B cell (primary cell): ENCODE results near the gene KLHL11. TPM values are rescaled to one million over a fixed set of nuclear protein-coding genes. Genes with fewer than 3 reads are reported as not detected.
A peak's percentile ranks its signal among the peaks of the same experiment; 100 is the strongest.

Source experiments
- ATAC-seq: fragments of 200-7000 bp; cut with Tn5 transposase; one replicate; pipeline ENCODE4 v1.10.0; 2021; ENCODE audit warnings: low read depth, mild to moderate bottlenecking, moderate number of reproducible peaks, moderate library complexity
- CTCF ChIA-PET: fragments of 350-600 bp; sonication (Branson Sonifier 250); formaldehyde crosslinking; loops from one replicate; lab custom pipeline; 2021; ENCODE audit warnings: antibody characterized with exemption, inconsistent platforms; lab: Charles Lee
- POLR2A ChIA-PET: fragments of 350-600 bp; sonication (Branson Sonifier 250); formaldehyde crosslinking; loops from one replicate; lab custom pipeline; 2021; ENCODE audit warnings: antibody characterized with exemption; lab: Charles Lee
- DNase-seq: peaks from one replicate; pipeline ENCODE4 v3.0.0; 2013
- H2AFZ ChIP-seq: 2 replicates; pipeline ENCODE4 v1.6.1; 2012; ENCODE audit warnings: mild to moderate bottlenecking, low read depth, low read length; ENCODE audit not compliant: insufficient read depth, poor library complexity, severe bottlenecking
- H3K27ac ChIP-seq, 2 donors: 1 replicate in 1 of 2; 2 replicates in 1 of 2; pipeline ENCODE4 v1.5.1; 2012 to 2013; ENCODE audit warnings: low read length in 2 of 2, mild to moderate bottlenecking in 2 of 2, moderate library complexity in 1 of 2
- H3K27me3 ChIP-seq, 4 experiments: fragments of 200-600 bp in 1 of 4; sonication (generic) in 1 of 4; replicated peaks in 1 of 4; 1 replicate in 2 of 4; 2 replicates in 2 of 4; pipeline versions ENCODE4 v1.6.1 to v1.7.0; 2013 to 2016; ENCODE audit warnings: low read length in 3 of 4, mild to moderate bottlenecking in 2 of 4, mixed read lengths in 1 of 4, moderate library complexity in 1 of 4; ENCODE audit not compliant: insufficient read depth in 4 of 4, control insufficient read depth in 3 of 4; ENCODE audit errors: control extremely low read depth in 1 of 4
- H3K36me3 ChIP-seq, 2 experiments: replicated peaks in 1 of 2; 1 replicate in 1 of 2; 2 replicates in 1 of 2; pipeline versions ENCODE4 v1.6.1 to v1.7.1; 2013; ENCODE audit warnings: low read length in 1 of 2; ENCODE audit not compliant: insufficient read depth in 2 of 2, control insufficient read depth in 1 of 2; ENCODE audit errors: control extremely low read depth in 1 of 2, extremely low read depth in 1 of 2
- H3K4me1 ChIP-seq, 2 donors: fragments of 200-600 bp in 1 of 2; sonication (generic) in 1 of 2; 1 replicate in 1 of 2; 2 replicates in 1 of 2; pipeline versions ENCODE4 v1.5.1 to v1.6.1; 2013 to 2017; ENCODE audit warnings: low read length in 2 of 2; ENCODE audit not compliant: control insufficient read depth in 2 of 2, insufficient read depth in 2 of 2
- H3K4me2 ChIP-seq: replicated peaks from 2 replicates; pipeline ENCODE3; 2012; ENCODE audit warnings: mild to moderate bottlenecking, low read depth, low read length; ENCODE audit not compliant: poor library complexity, severe bottlenecking
- H3K4me3 ChIP-seq, 5 experiments: fragments of 200-600 bp in 1 of 5; sonication (generic) in 1 of 5; 1 replicate in 3 of 5; 2 replicates in 2 of 5; pipeline versions ENCODE4 v1.5.1 to v1.7.0; 2011 to 2016; ENCODE audit warnings: low read length in 4 of 5, mild to moderate bottlenecking in 4 of 5, low read depth in 2 of 5, control low read depth in 1 of 5, moderate library complexity in 1 of 5; ENCODE audit not compliant: insufficient read depth in 1 of 5; ENCODE audit errors: control extremely low read depth in 1 of 5, extremely low read depth in 1 of 5
- H3K79me2 ChIP-seq: fragments of 200-600 bp; sonication (generic); one replicate; pipeline ENCODE4 v1.6.0; 2016; ENCODE audit warnings: low read length; ENCODE audit not compliant: control insufficient read depth, insufficient read depth
- H3K9ac ChIP-seq: fragments of 200-600 bp; sonication (generic); 2 replicates; pipeline ENCODE4 v1.6.1; 2017; ENCODE audit warnings: mild to moderate bottlenecking, low read length, moderate library complexity
- H3K9me3 ChIP-seq, 3 donors: one replicate each; pipeline versions ENCODE4 v1.6.1 to v1.7.1; 2013; ENCODE audit warnings: low read length in 2 of 3; ENCODE audit not compliant: control insufficient read depth in 2 of 3, insufficient read depth in 1 of 3; ENCODE audit errors: control extremely low read depth in 1 of 3
- H4K20me1 ChIP-seq: 2 replicates; pipeline ENCODE4 v1.6.0; 2012; ENCODE audit warnings: mild to moderate bottlenecking, low read length; ENCODE audit not compliant: insufficient read depth, control insufficient read depth, poor library complexity, severe bottlenecking
- H3K27ac Mint-ChIP-seq: one replicate; pipeline ENCODE4 v1.8.0; 2021; ENCODE audit warnings: mixed read lengths
- H3K27me3 Mint-ChIP-seq: one replicate; pipeline ENCODE4 v1.8.0; 2021; ENCODE audit warnings: mixed read lengths
- H3K4me1 Mint-ChIP-seq: one replicate; pipeline ENCODE4 v1.8.0; 2021; ENCODE audit warnings: mixed read lengths
- H3K4me3 Mint-ChIP-seq: one replicate; pipeline ENCODE4 v1.8.0; 2021; ENCODE audit warnings: mixed read lengths
- H3K9me3 Mint-ChIP-seq: one replicate; pipeline ENCODE4 v1.8.0; 2022; ENCODE audit warnings: mixed read lengths; ENCODE audit not compliant: insufficient read depth
- EZH2 ChIP-seq: IDR thresholded peaks from 2 replicates; pipeline ENCODE4 v1.6.1; 2012; ENCODE audit warnings: borderline replicate concordance, low read depth, mild to moderate bottlenecking, moderate library complexity, low read length; ENCODE audit not compliant: insufficient read depth, poor library complexity, severe bottlenecking
- WGBS: methylation state at CpG from one replicate; pipeline ENCODE4 v1.1.5; 2013; ENCODE audit warnings: missing lambda C conversion rate; ENCODE audit not compliant: insufficient coverage; 5-methylcytosine and 5-hydroxymethylcytosine counted together
- intact Hi-C: fragments of 100-400 bp; cut with micrococcal nuclease; formaldehyde crosslinking; loops from one replicate; pipeline ENCODE4 v1.10.0; 2022
- polyA plus RNA-seq: library from polyadenylated mRNA; depleted of rRNA; stranded (reverse); fragments of >200 nt; gene quantifications from 2 replicates; pipeline ENCODE4 v1.2.3, GENCODE V29; 2012
- total RNA-seq, 2 donors: library from RNA; stranded (reverse); fragments of 120-200 nt in 1 of 2; gene quantifications; 1 replicate in 1 of 2; 2 replicates in 1 of 2; pipeline versions ENCODE4 v1.2.3 to v1.2.4, GENCODE V29; 2013 to 2022
- TF ChIP-seq, protein P1 (sequence below): fragments of 200-600 bp; IDR thresholded peaks from one replicate; pipeline ENCODE4 v1.8.0; 2022; ENCODE audit warnings: antibody characterized with exemption, mild to moderate bottlenecking

Gene KLHL11
- total and polyA plus RNA-seq, 2 donors (not counting 1 experiment from before 2014, with no cell fraction given), result 4.2 to 18.7 TPM

DNA sequence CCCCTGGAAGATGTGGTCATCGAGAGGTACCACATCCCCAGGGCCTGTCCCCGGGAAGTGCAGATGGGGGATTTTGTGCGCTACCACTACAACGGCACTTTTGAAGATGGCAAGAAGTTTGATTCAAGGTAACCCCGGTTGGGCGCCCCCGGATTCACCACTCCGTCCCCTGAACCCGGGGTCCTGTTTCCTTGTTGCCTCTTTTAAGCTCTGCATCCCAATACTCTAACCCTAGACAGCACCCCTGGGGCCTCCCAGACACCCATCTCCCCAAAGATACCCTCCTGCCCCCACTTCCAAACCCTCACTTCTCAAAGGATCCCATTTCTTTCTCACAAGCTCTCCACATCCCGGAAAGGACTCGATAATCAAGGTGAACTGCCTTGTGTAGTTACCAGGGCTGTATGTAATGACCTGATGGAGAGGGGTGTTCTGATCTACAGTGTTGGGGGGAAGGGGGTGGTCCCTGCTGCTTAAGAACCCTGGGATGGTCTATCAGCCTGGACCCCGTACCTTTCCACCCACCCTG lies 52.0 kb downstream of the KLHL11 start:
- H3K27me3 Mint-ChIP-seq, result peaks cover 6% of the 10 kb centered on the region
- DNase-seq (no peak), ATAC-seq (no peak)
- TF ChIP-seq EZH2, result no peak
- TF ChIP-seq, protein P1, sequence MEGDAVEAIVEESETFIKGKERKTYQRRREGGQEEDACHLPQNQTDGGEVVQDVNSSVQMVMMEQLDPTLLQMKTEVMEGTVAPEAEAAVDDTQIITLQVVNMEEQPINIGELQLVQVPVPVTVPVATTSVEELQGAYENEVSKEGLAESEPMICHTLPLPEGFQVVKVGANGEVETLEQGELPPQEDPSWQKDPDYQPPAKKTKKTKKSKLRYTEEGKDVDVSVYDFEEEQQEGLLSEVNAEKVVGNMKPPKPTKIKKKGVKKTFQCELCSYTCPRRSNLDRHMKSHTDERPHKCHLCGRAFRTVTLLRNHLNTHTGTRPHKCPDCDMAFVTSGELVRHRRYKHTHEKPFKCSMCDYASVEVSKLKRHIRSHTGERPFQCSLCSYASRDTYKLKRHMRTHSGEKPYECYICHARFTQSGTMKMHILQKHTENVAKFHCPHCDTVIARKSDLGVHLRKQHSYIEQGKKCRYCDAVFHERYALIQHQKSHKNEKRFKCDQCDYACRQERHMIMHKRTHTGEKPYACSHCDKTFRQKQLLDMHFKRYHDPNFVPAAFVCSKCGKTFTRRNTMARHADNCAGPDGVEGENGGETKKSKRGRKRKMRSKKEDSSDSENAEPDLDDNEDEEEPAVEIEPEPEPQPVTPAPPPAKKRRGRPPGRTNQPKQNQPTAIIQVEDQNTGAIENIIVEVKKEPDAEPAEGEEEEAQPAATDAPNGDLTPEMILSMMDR, result no peak
- H3K9me3 ChIP-seq, result no peaks in the 10 kb centered on the region
- peak overlapping the region; percentile 72 for H3K4me3 Mint-ChIP-seq
- H2AFZ ChIP-seq, result peak overlapping the region; percentile 93
- no peak overlapping the region for H3K27ac ChIP-seq
- intact Hi-C loops, result no loop called here
- H4K20me1 ChIP-seq, result no peaks in the 10 kb centered on the region
- H3K9me3 Mint-ChIP-seq, result no peaks in the 10 kb centered on the region
- POLR2A ChIA-PET, result no interaction called here
- H3K4me1 ChIP-seq, result peaks cover 20% of the 10 kb centered on the region in 2 donors
- H3K4me2 ChIP-seq, result peak overlapping the region; percentile 88
- CTCF ChIA-PET, result interaction anchor here (3.0 to 3.3 kb wide), 2 partner anchors 12 to 27 kb away, joined by 25 to 27 read pairs; partner anchors contain the start of gene JUP
- no peaks in the 10 kb centered on the region for H3K36me3 ChIP-seq
- no peak overlapping the region for H3K27ac Mint-ChIP-seq
- peaks cover 19% of the 10 kb centered on the region for H3K4me1 Mint-ChIP-seq
- H3K9ac ChIP-seq, result no peak overlapping the region
- peaks cover 0 to 25% (median 5%) of the 10 kb centered on the region in 4 experiments for H3K27me3 ChIP-seq
- no peaks in the 10 kb centered on the region for H3K79me2 ChIP-seq
- 61% methylated on average over 9 of the region's 12 CpGs for WGBS
- no peak overlapping the region for H3K4me3 ChIP-seq

DNA sequence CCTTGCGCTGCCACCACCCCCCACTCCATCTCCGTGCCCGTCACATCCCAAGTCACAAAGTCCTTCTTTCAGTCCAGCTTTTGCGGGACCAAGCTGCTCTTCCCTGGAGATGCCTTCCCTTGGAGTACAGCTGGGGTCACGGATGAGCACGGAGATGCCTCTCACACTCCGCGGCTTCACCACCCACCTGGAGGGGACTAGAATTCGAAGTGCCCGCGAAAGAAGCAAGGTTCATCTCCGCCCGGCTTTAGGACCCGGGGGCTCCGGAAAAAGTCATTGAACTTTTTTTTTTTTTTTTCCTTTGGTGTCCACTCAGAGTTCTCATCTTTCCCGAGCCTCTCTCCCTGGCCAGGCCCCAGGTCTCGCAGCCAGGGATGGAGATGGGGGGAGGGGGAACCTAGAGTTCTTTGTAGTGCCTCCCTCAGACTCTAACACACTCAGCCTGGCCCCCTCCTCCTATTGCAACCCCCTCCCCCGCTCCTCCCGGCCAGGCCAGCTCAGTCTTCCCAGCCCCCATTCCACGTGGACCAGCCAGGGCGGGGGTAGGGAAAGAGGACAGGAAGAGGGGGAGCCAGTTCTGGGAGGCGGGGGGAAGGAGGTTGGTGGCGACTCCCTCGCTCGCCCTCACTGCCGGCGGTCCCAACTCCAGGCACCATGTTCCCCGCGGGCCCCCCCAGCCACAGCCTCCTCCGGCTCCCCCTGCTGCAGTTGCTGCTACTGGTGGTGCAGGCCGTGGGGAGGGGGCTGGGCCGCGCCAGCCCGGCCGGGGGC lies 52.7 kb downstream of the KLHL11 start, which contains the start of gene FKBP10:
FKBP10 (plus strand) TSS at position 624 of the 771 bp plus-strand sequence; CDS start at position 655, 31 bp downstream.
- no peaks in the 10 kb centered on the region for H3K9me3 Mint-ChIP-seq
- no peaks in the 10 kb centered on the region for H3K36me3 ChIP-seq
- peaks cover 19% of the 10 kb centered on the region for H3K4me1 Mint-ChIP-seq
- 5% methylated on average over 20 of the region's 35 CpGs for WGBS
- ChIA-PET CTCF (interaction anchor here (1.0 to 3.3 kb wide), 10 partner anchors 8 to 121 kb away, joined by 4 to 27 read pairs (median 6); partner anchors contain the start of genes ACLY, JUP and KLHL10), POLR2A (no interaction called here)
- H2AFZ ChIP-seq, result peak within 1 kb of the TSS; percentile 93
- DNase-seq (no peak), ATAC-seq (no peak)
- H4K20me1 ChIP-seq, result no peaks in the 10 kb centered on the region
- intact Hi-C loops, result no loop called here
- peaks cover 20% of the 10 kb centered on the region in 2 donors for H3K4me1 ChIP-seq
- no peak within 1 kb of the TSS for H3K27ac ChIP-seq
- no peaks in the 10 kb centered on the region for H3K9me3 ChIP-seq
- TF ChIP-seq, protein P1, result no peak
- no peak for TF ChIP-seq EZH2
- no peaks in the 10 kb centered on the region for H3K79me2 ChIP-seq
- peak within 1 kb of the TSS; percentile 88 for H3K4me2 ChIP-seq
- peaks cover 0 to 25% (median 5%) of the 10 kb centered on the region in 4 experiments for H3K27me3 ChIP-seq
- H3K27me3 Mint-ChIP-seq, result peaks cover 6% of the 10 kb centered on the region
- H3K4me3 Mint-ChIP-seq, result peak within 1 kb of the TSS; percentile 96
- peak within 1 kb of the TSS; percentile 83 for H3K27ac Mint-ChIP-seq
- peak within 1 kb of the TSS; percentile 78 for H3K9ac ChIP-seq
- H3K4me3 ChIP-seq, result peak within 1 kb of the TSS in 4 of 5 experiments; percentile 49 to 85 (median 62)
